Measurements from ENCODE around the gene SLIT3.

- TF ChIP-seq TAF1 (IDR thresholded peaks at IDR 0.05; ENCODE audit: low read depth, low read length) (no peak), POLR2AphosphoS5 (IDR thresholded peaks at IDR 0.05; ENCODE audit: low read depth, low read length) (no peak), POLR2A (IDR thresholded peaks at IDR 0.05; ENCODE audit: low read depth, low read length) (no peak), POU2F2 (IDR thresholded peaks at IDR 0.05; ENCODE audit: low read depth, low read length) (no peak)
Measured at GRCh38 chr5:169018925-169019324, 282.0 kb downstream of the SLIT3 start.

Data from GM12891 (cell line).